GM21786 (cell line): ENCODE results near the gene MICAL2.

Experiments used
- ATAC-seq: cut with Tn5 transposase; IDR thresholded peaks from one replicate; pipeline ENCODE4 v1.9.1; 2021; ENCODE audit not compliant: unreplicated experiment

Gene MICAL2

GRCh38 chr11:12295943-12296342 is 185.6 kb downstream of the MICAL2 start:
- no peak for ATAC-seq

GRCh38 chr11:12298610-12299009 is 188.2 kb downstream of the MICAL2 start:
- ATAC-seq = no peak

- ATAC-seq = no peak
Observed at GRCh38 chr11:12301379-12301778, 191.0 kb downstream of the MICAL2 start.

GRCh38 chr11:12303421-12304149 is 193.2 kb downstream of the MICAL2 start:
- no peak for ATAC-seq

GRCh38 chr11:12306830-12307229 is 196.4 kb downstream of the MICAL2 start:
- no peak for ATAC-seq

- no peak for ATAC-seq
Observed at GRCh38 chr11:12312132-12312531, 201.7 kb downstream of the MICAL2 start.
